Measurements from ENCODE around the gene IGSF8.

The IGSF8 gene

GRCh38 chr1:160123726-160124125 lies 25.3 kb upstream of the IGSF8 start:
- Histone ChIP-seq H2AFZ (no peak overlapping the region), H3K27ac (no peak overlapping the region), H3K4me1 (no peaks in the 10 kb centered on the region), H3K9me3 (ENCODE audit: control insufficient read depth, low read length) (no peaks in the 10 kb centered on the region), H3K4me3 (ENCODE audit: low read depth, low read length) (no peak overlapping the region), H3K36me3 (ENCODE audit: control insufficient read depth, insufficient read depth, low read length) (no peaks in the 10 kb centered on the region), H3K27me3 (ENCODE audit: control insufficient read depth, insufficient read depth, low read length) (no peaks in the 10 kb centered on the region), H3K79me2 (no peaks in the 10 kb centered on the region), H3K4me2 (ENCODE audit: low read length) (no peak overlapping the region), H3K9ac (no peak overlapping the region)
- no peak for TF ChIP-seq CTCF (IDR thresholded peaks at IDR 0.05)

GRCh38 chr1:160122978-160123495 lies 24.6 kb upstream of the IGSF8 start:
- no peak overlapping the region for H3K27ac ChIP-seq
- no peak overlapping the region for H2AFZ ChIP-seq
- no peaks in the 10 kb centered on the region for H3K27me3 ChIP-seq (ENCODE audit: control insufficient read depth, insufficient read depth, low read length)
- no peak overlapping the region for H3K4me3 ChIP-seq (ENCODE audit: low read depth, low read length)
- no peaks in the 10 kb centered on the region for H3K4me1 ChIP-seq
- TF ChIP-seq CTCF (IDR thresholded peaks at IDR 0.05): no peak
- H3K4me2 ChIP-seq (ENCODE audit: low read length): no peak overlapping the region
- H3K9ac ChIP-seq: no peak overlapping the region
- no peaks in the 10 kb centered on the region for H3K79me2 ChIP-seq
- H3K36me3 ChIP-seq (ENCODE audit: control insufficient read depth, insufficient read depth, low read length): no peaks in the 10 kb centered on the region
- no peaks in the 10 kb centered on the region for H3K9me3 ChIP-seq (ENCODE audit: control insufficient read depth, low read length)

GRCh38 chr1:160121388-160121787 lies 23.0 kb upstream of the IGSF8 start:
- H3K9me3 ChIP-seq (ENCODE audit: control insufficient read depth, low read length): no peaks in the 10 kb centered on the region
- H3K79me2 ChIP-seq: no peaks in the 10 kb centered on the region
- no peak overlapping the region for H3K27ac ChIP-seq
- no peaks in the 10 kb centered on the region for H3K36me3 ChIP-seq (ENCODE audit: control insufficient read depth, insufficient read depth, low read length)
- no peak overlapping the region for H3K4me3 ChIP-seq (ENCODE audit: low read depth, low read length)
- TF ChIP-seq CTCF (IDR thresholded peaks at IDR 0.05): no peak
- H3K27me3 ChIP-seq (ENCODE audit: control insufficient read depth, insufficient read depth, low read length): no peaks in the 10 kb centered on the region
- H3K9ac ChIP-seq: no peak overlapping the region
- H3K4me2 ChIP-seq (ENCODE audit: low read length): no peak overlapping the region
- H2AFZ ChIP-seq: no peak overlapping the region
- no peaks in the 10 kb centered on the region for H3K4me1 ChIP-seq

- Histone ChIP-seq H3K4me2 (ENCODE audit: low read length) (no peak overlapping the region), H3K9me3 (ENCODE audit: control insufficient read depth, low read length) (no peaks in the 10 kb centered on the region), H3K4me3 (ENCODE audit: low read depth, low read length) (no peak overlapping the region), H3K79me2 (no peaks in the 10 kb centered on the region), H3K27ac (no peak overlapping the region), H3K27me3 (ENCODE audit: control insufficient read depth, insufficient read depth, low read length) (no peaks in the 10 kb centered on the region), H2AFZ (no peak overlapping the region), H3K4me1 (no peaks in the 10 kb centered on the region), H3K36me3 (ENCODE audit: control insufficient read depth, insufficient read depth, low read length) (no peaks in the 10 kb centered on the region), H3K9ac (no peak overlapping the region)
- TF ChIP-seq CTCF (IDR thresholded peaks at IDR 0.05): no peak
Measured at GRCh38 chr1:160120797-160121196, 22.4 kb upstream of the IGSF8 start.

GRCh38 chr1:160118928-160119327 lies 20.5 kb upstream of the IGSF8 start:
- Histone ChIP-seq H3K4me3 (ENCODE audit: low read depth, low read length) (no peak overlapping the region), H3K27ac (no peak overlapping the region)

More at GRCh38 chr1:160118928-160119327, 20.5 kb upstream of the IGSF8 start:
- H3K4me1 ChIP-seq: no peaks in the 10 kb centered on the region
- H3K9me3 ChIP-seq (ENCODE audit: control insufficient read depth, low read length): no peaks in the 10 kb centered on the region
- no peak overlapping the region for H3K4me2 ChIP-seq (ENCODE audit: low read length)
- no peak overlapping the region for H3K9ac ChIP-seq
- H2AFZ ChIP-seq: no peak overlapping the region
- no peaks in the 10 kb centered on the region for H3K79me2 ChIP-seq
- H3K27me3 ChIP-seq (ENCODE audit: control insufficient read depth, insufficient read depth, low read length): no peaks in the 10 kb centered on the region
- TF ChIP-seq CTCF (IDR thresholded peaks at IDR 0.05): no peak
- no peaks in the 10 kb centered on the region for H3K36me3 ChIP-seq (ENCODE audit: control insufficient read depth, insufficient read depth, low read length)
